Measurements from ENCODE around the gene BCAT1.
A peak's percentile ranks its signal among the peaks of the same experiment; 100 is the strongest.

The BCAT1 gene

GRCh38 chr12:24920141-24920540, 28.8 kb downstream of the BCAT1 start:
- H3K27ac ChIP-seq (ENCODE audit: insufficient read depth in 1 of 2, low read depth in 1 of 2, low read length in 2 of 2, poor library complexity in 1 of 2, severe bottlenecking in 2 of 2), result no peak overlapping the region
- ChIA-PET POLR2A (interaction anchor here (0.5 to 0.8 kb wide), 2 partner anchors 17 to 269 kb away, joined by 3 read pairs; no protein-coding TSS in a partner anchor), CTCF (interaction anchor here (0.9 to 1.4 kb wide), 3 partner anchors 15 to 66 kb away, joined by 3 read pairs; no protein-coding TSS in a partner anchor)
- H3K4me3 ChIP-seq (ENCODE audit: control insufficient read depth in 1 of 7, extremely low read depth in 1 of 7, insufficient read depth in 4 of 7, low read depth in 2 of 7, low read length in 6 of 7), result no peak overlapping the region
- no peaks in the 10 kb centered on the region for H3K27me3 ChIP-seq (replicated peaks in 2 of 5; ENCODE audit: control insufficient read depth in 4 of 5, insufficient read depth in 5 of 5, low read length in 4 of 5)
- no peak for DNase-seq
- peaks cover 0 to 8% (median 2%) of the 10 kb centered on the region in 4 experiments for H3K36me3 ChIP-seq (ENCODE audit: control insufficient read depth in 4 of 4, insufficient read depth in 4 of 4, low read length in 3 of 4)
- 100% methylated on average over 1 of the region's 3 CpGs for WGBS (ENCODE audit: insufficient coverage)
- H3K4me1 ChIP-seq (ENCODE audit: control extremely low read depth in 1 of 4, control insufficient read depth in 4 of 4, insufficient read depth in 4 of 4, low read length in 3 of 4), result peaks cover 0 to 9% (median 0%) of the 10 kb centered on the region in 4 experiments
- H3K9me3 ChIP-seq (ENCODE audit: control extremely low read depth in 1 of 5, control insufficient read depth in 4 of 5, insufficient read depth in 2 of 5, low read depth in 1 of 5, low read length in 4 of 5), result no peaks in the 10 kb centered on the region

- ChIA-PET CTCF (interaction anchor here (0.6 kb wide), 1 partner anchor 1722 kb away, joined by 3 read pairs; no protein-coding TSS in a partner anchor), POLR2A (interaction anchor here (0.5 to 0.6 kb wide), 2 partner anchors 36 to 270 kb away, joined by 3 read pairs; no protein-coding TSS in a partner anchor)
- Histone ChIP-seq H3K36me3 (ENCODE audit: control insufficient read depth in 4 of 4, insufficient read depth in 4 of 4, low read length in 3 of 4) (peaks cover 0 to 5% (median 2%) of the 10 kb centered on the region in 4 experiments), H3K9me3 (ENCODE audit: control extremely low read depth in 1 of 5, control insufficient read depth in 4 of 5, insufficient read depth in 2 of 5, low read depth in 1 of 5, low read length in 4 of 5) (no peaks in the 10 kb centered on the region), H3K4me1 (ENCODE audit: control extremely low read depth in 1 of 4, control insufficient read depth in 4 of 4, insufficient read depth in 4 of 4, low read length in 3 of 4) (peaks cover 0 to 9% (median 0%) of the 10 kb centered on the region in 4 experiments), H3K4me3 (ENCODE audit: control insufficient read depth in 1 of 7, extremely low read depth in 1 of 7, insufficient read depth in 4 of 7, low read depth in 2 of 7, low read length in 6 of 7) (no peak overlapping the region), H3K27ac (ENCODE audit: insufficient read depth in 1 of 2, low read depth in 1 of 2, low read length in 2 of 2, poor library complexity in 1 of 2, severe bottlenecking in 2 of 2) (no peak overlapping the region), H3K27me3 (replicated peaks in 2 of 5; ENCODE audit: control insufficient read depth in 4 of 5, insufficient read depth in 5 of 5, low read length in 4 of 5) (no peaks in the 10 kb centered on the region)
- 90% methylated on average over 2 of the region's 4 CpGs for WGBS (ENCODE audit: insufficient coverage)
- DNase-seq, result no peak
Observed at GRCh38 chr12:24919346-24920001, 29.4 kb downstream of the BCAT1 start.

GRCh38 chr12:24918596-24918995, 30.3 kb downstream of the BCAT1 start:
- no peaks in the 10 kb centered on the region for H3K9me3 ChIP-seq (ENCODE audit: control extremely low read depth in 1 of 5, control insufficient read depth in 4 of 5, insufficient read depth in 2 of 5, low read depth in 1 of 5, low read length in 4 of 5)
- ChIA-PET CTCF (no interaction called here), POLR2A (interaction anchor here (0.6 kb wide), 1 partner anchor 35 kb away, joined by 3 read pairs; no protein-coding TSS in a partner anchor)
- 0% methylated on average over 1 of the region's 2 CpGs for WGBS (ENCODE audit: insufficient coverage)
- no peaks in the 10 kb centered on the region for H3K27me3 ChIP-seq (replicated peaks in 2 of 5; ENCODE audit: control insufficient read depth in 4 of 5, insufficient read depth in 5 of 5, low read length in 4 of 5)
- H3K27ac ChIP-seq (ENCODE audit: insufficient read depth in 1 of 2, low read depth in 1 of 2, low read length in 2 of 2, poor library complexity in 1 of 2, severe bottlenecking in 2 of 2), result no peak overlapping the region
- H3K4me1 ChIP-seq (ENCODE audit: control extremely low read depth in 1 of 4, control insufficient read depth in 4 of 4, insufficient read depth in 4 of 4, low read length in 3 of 4), result peaks cover 0 to 9% (median 0%) of the 10 kb centered on the region in 4 experiments
- peaks cover 0 to 4% (median 2%) of the 10 kb centered on the region in 4 experiments for H3K36me3 ChIP-seq (ENCODE audit: control insufficient read depth in 4 of 4, insufficient read depth in 4 of 4, low read length in 3 of 4)
- no peak overlapping the region for H3K4me3 ChIP-seq (ENCODE audit: control insufficient read depth in 1 of 7, extremely low read depth in 1 of 7, insufficient read depth in 4 of 7, low read depth in 2 of 7, low read length in 6 of 7)
- DNase-seq, result no peak

GRCh38 chr12:24915501-24915900, 33.4 kb downstream of the BCAT1 start:
- ChIA-PET CTCF (no interaction called here), POLR2A (no interaction called here)
- no peak overlapping the region for H3K27ac ChIP-seq (ENCODE audit: insufficient read depth in 1 of 2, low read depth in 1 of 2, low read length in 2 of 2, poor library complexity in 1 of 2, severe bottlenecking in 2 of 2)
- H3K4me3 ChIP-seq (ENCODE audit: control insufficient read depth in 1 of 7, extremely low read depth in 1 of 7, insufficient read depth in 4 of 7, low read depth in 2 of 7, low read length in 6 of 7), result no peak overlapping the region
- peaks cover 0 to 7% (median 5%) of the 10 kb centered on the region in 4 experiments for H3K4me1 ChIP-seq (ENCODE audit: control extremely low read depth in 1 of 4, control insufficient read depth in 4 of 4, insufficient read depth in 4 of 4, low read length in 3 of 4)
- H3K9me3 ChIP-seq (ENCODE audit: control extremely low read depth in 1 of 5, control insufficient read depth in 4 of 5, insufficient read depth in 2 of 5, low read depth in 1 of 5, low read length in 4 of 5), result no peaks in the 10 kb centered on the region
- H3K27me3 ChIP-seq (replicated peaks in 2 of 5; ENCODE audit: control insufficient read depth in 4 of 5, insufficient read depth in 5 of 5, low read length in 4 of 5), result no peaks in the 10 kb centered on the region
- 90% methylated on average over 1 of the region's 5 CpGs for WGBS (ENCODE audit: insufficient coverage)
- no peak for DNase-seq
- peaks cover 0 to 5% (median 1%) of the 10 kb centered on the region in 4 experiments for H3K36me3 ChIP-seq (ENCODE audit: control insufficient read depth in 4 of 4, insufficient read depth in 4 of 4, low read length in 3 of 4)

GRCh38 chr12:24913953-24914352, 34.9 kb downstream of the BCAT1 start:
- POLR2A ChIA-PET, result no interaction called here
- 100% methylated on average over 2 of the region's 3 CpGs for WGBS (ENCODE audit: insufficient coverage)

DNA sequence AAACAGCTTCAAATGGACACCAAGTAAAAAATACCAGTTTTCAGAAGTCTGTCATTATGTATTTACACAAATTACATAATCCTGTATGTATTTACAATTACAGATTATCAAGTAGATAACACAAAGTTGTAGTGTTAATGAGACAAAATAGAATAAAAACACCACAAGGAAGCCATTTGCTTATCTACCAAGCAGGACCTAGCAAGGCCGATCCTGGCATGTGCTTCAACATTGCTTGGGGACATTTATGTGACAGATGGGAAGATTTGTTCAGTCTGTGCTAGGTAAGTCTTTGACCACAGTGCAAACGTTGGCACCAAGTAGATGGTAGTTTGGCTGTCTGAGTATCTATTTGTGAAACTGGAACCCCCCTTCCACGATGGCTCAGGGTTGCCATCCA, 35.8 kb downstream of the BCAT1 start:
- Histone ChIP-seq H3K36me3 (ENCODE audit: control insufficient read depth in 4 of 4, insufficient read depth in 4 of 4, low read length in 3 of 4) (peaks cover 0 to 9% (median 0%) of the 10 kb centered on the region in 4 experiments), H3K4me1 (ENCODE audit: control extremely low read depth in 1 of 4, control insufficient read depth in 4 of 4, insufficient read depth in 4 of 4, low read length in 3 of 4) (peaks cover 0 to 13% (median 7%) of the 10 kb centered on the region in 4 experiments), H3K4me3 (ENCODE audit: control insufficient read depth in 1 of 7, extremely low read depth in 1 of 7, insufficient read depth in 4 of 7, low read depth in 2 of 7, low read length in 6 of 7) (no peak overlapping the region), H3K27ac (ENCODE audit: insufficient read depth in 1 of 2, low read depth in 1 of 2, low read length in 2 of 2, poor library complexity in 1 of 2, severe bottlenecking in 2 of 2) (no peak overlapping the region), H3K27me3 (replicated peaks in 2 of 5; ENCODE audit: control insufficient read depth in 4 of 5, insufficient read depth in 5 of 5, low read length in 4 of 5) (no peaks in the 10 kb centered on the region), H3K9me3 (ENCODE audit: control extremely low read depth in 1 of 5, control insufficient read depth in 4 of 5, insufficient read depth in 2 of 5, low read depth in 1 of 5, low read length in 4 of 5) (no peaks in the 10 kb centered on the region)
- ChIA-PET CTCF (no interaction called here), POLR2A (no interaction called here)
- 92% methylated on average over 2 of the region's 3 CpGs for WGBS (ENCODE audit: insufficient coverage)
- DNase-seq, result no peak

More at GRCh38 chr12:24913953-24914352, 34.9 kb downstream of the BCAT1 start:
- H3K27ac ChIP-seq (ENCODE audit: insufficient read depth in 1 of 2, low read depth in 1 of 2, low read length in 2 of 2, poor library complexity in 1 of 2, severe bottlenecking in 2 of 2), result no peak overlapping the region
- DNase-seq, result no peak
- CTCF ChIA-PET, result no interaction called here
- H3K4me1 ChIP-seq (ENCODE audit: control extremely low read depth in 1 of 4, control insufficient read depth in 4 of 4, insufficient read depth in 4 of 4, low read length in 3 of 4), result peaks cover 0 to 13% (median 7%) of the 10 kb centered on the region in 4 experiments
- no peaks in the 10 kb centered on the region for H3K9me3 ChIP-seq (ENCODE audit: control extremely low read depth in 1 of 5, control insufficient read depth in 4 of 5, insufficient read depth in 2 of 5, low read depth in 1 of 5, low read length in 4 of 5)
- H3K36me3 ChIP-seq (ENCODE audit: control insufficient read depth in 4 of 4, insufficient read depth in 4 of 4, low read length in 3 of 4), result peaks cover 0 to 9% (median 1%) of the 10 kb centered on the region in 4 experiments
- H3K27me3 ChIP-seq (replicated peaks in 2 of 5; ENCODE audit: control insufficient read depth in 4 of 5, insufficient read depth in 5 of 5, low read length in 4 of 5), result no peaks in the 10 kb centered on the region
- no peak overlapping the region for H3K4me3 ChIP-seq (ENCODE audit: control insufficient read depth in 1 of 7, extremely low read depth in 1 of 7, insufficient read depth in 4 of 7, low read depth in 2 of 7, low read length in 6 of 7)

DNA sequence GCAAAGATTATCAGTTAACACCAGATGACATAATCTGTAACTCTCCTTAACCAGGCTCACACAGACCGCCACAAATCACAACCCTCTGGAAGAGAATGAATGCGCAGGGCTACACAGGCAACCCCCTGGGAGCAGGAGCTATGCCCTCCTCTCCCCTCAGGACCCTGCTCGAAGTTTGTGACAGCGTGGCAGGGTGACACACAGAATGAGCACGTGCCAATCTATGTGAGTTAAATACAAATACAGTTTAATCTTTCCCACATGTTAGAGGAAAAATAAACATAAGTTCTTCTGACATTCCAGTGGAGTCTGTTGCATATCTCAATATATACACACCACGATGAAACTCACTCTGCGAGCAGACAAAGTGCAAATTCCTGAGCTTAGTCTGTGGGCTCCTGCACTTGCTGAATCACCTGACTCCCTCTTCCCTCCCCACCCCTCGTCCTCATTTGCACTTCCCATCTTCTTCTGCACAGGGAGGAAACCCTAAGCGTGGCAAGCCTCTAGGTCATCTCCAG, 37.6 kb downstream of the BCAT1 start:
- H3K27ac ChIP-seq (ENCODE audit: insufficient read depth in 1 of 2, low read depth in 1 of 2, low read length in 2 of 2, poor library complexity in 1 of 2, severe bottlenecking in 2 of 2), result no peak overlapping the region
- WGBS (ENCODE audit: insufficient coverage), result 13% methylated on average over 5 of the region's 9 CpGs
- ChIA-PET POLR2A (no interaction called here), CTCF (interaction anchor here (1.0 to 1.3 kb wide), 3 partner anchors 8 to 59 kb away, joined by 3 read pairs; no protein-coding TSS in a partner anchor)
- peak in 2 of 3 donors; percentile 35 to 49 for DNase-seq
- no peaks in the 10 kb centered on the region for H3K27me3 ChIP-seq (replicated peaks in 2 of 5; ENCODE audit: control insufficient read depth in 4 of 5, insufficient read depth in 5 of 5, low read length in 4 of 5)
- H3K36me3 ChIP-seq (ENCODE audit: control insufficient read depth in 4 of 4, insufficient read depth in 4 of 4, low read length in 3 of 4), result peaks cover 0 to 11% (median 0%) of the 10 kb centered on the region in 4 experiments
- peaks cover 0 to 13% (median 7%) of the 10 kb centered on the region in 4 experiments for H3K4me1 ChIP-seq (ENCODE audit: control extremely low read depth in 1 of 4, control insufficient read depth in 4 of 4, insufficient read depth in 4 of 4, low read length in 3 of 4)
- no peaks in the 10 kb centered on the region for H3K9me3 ChIP-seq (ENCODE audit: control extremely low read depth in 1 of 5, control insufficient read depth in 4 of 5, insufficient read depth in 2 of 5, low read depth in 1 of 5, low read length in 4 of 5)
- H3K4me3 ChIP-seq (ENCODE audit: control insufficient read depth in 1 of 7, extremely low read depth in 1 of 7, insufficient read depth in 4 of 7, low read depth in 2 of 7, low read length in 6 of 7), result no peak overlapping the region
